ENCODE data around the gene PHF21B. TPM values are rescaled to one million over a fixed set of nuclear protein-coding genes. Genes with fewer than 3 reads are reported as not detected.

Gene PHF21B
- total RNA-seq, 2 donors from 2014 or later, result 0.07 TPM; not detected in 1

DNA sequence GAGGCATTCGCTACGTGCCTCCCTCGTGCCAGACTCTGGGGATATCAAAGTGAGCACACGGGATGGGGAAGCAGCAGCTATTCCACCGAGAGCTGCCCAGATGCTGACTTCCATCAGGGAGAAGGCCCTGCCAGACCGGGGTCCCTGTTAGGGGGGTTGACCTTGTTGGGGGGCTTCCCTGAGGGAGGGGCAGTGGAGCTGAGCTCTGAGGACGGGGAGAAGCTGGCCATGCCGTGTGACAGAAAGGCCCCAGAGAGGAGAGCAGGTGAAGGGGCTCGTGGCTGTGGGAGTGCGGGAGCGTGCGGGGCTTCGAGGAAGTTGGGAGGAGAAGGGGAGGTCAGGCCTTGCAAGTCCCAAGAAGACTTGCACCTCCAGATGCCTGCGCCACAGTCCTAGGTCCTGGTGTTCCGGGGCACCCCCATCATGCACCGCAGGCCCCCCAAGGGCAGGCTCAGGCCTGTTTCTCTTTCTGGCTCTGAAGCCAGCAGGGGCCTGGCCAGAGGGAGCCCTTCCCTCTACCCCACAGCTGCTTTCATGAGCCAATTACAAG lies 163.0 kb downstream of the PHF21B start:
- H3K9me3 Mint-ChIP-seq, result peaks cover 0 to 6% of the 10 kb centered on the region in 2 donors
- DNase-seq (ENCODE audit: low spot score in 2 of 2), result no peak
- H3K36me3 Mint-ChIP-seq, result peaks cover 0 to 9% of the 10 kb centered on the region in 2 donors
- H3K27ac Mint-ChIP-seq, result no peak overlapping the region
- no peak for ATAC-seq

DNA sequence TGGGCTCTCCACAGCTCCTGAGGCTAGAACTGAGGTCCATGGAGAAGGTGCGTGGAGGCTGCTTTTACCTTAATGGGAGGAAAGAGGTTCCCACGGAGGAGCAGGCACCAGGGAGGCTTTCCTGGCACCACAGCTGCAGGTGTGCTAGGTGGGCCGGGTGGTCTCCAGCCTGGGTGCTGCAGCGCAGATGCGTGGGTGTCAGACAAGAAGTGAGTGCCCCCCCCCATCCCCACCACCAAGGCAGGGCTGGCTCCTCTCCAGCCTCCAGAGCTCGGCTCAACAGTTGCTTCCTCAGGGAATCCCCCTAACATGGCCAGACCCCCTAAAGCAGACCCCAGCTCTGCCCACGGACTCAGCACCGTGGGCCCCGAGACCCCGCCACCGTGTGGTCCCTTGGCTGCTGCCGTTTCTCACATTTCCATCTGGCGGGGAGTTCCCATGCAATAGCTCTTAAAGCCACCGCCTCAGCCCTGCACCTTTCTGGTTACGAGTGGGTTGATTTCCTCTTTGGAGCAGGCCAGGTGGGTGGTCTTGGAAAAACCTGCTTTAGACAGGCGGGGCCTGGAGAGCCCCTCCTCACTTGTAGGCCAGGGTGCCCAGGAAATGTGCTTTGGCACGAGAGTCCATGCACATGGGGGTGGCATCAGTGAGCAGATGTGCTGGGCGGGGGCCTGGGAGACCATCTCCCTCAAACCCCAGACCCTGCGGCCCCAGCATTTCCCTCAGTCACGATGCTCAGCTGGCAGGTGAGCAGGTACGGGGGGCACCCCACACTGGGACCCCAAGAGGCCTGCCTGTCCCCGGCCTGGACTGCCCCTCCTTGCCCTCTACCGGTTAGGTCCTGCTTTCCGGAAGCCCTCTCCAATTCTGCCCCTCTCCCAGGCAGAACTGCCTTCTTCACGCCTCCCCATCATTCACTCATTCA lies 163.7 kb downstream of the PHF21B start:
- no peak overlapping the region for H3K27ac Mint-ChIP-seq
- peaks cover 0 to 6% of the 10 kb centered on the region in 2 donors for H3K9me3 Mint-ChIP-seq
- H3K36me3 Mint-ChIP-seq, result peaks cover 0 to 9% of the 10 kb centered on the region in 2 donors
- no peak for DNase-seq (ENCODE audit: low spot score in 2 of 2)
- no peak for ATAC-seq

DNA sequence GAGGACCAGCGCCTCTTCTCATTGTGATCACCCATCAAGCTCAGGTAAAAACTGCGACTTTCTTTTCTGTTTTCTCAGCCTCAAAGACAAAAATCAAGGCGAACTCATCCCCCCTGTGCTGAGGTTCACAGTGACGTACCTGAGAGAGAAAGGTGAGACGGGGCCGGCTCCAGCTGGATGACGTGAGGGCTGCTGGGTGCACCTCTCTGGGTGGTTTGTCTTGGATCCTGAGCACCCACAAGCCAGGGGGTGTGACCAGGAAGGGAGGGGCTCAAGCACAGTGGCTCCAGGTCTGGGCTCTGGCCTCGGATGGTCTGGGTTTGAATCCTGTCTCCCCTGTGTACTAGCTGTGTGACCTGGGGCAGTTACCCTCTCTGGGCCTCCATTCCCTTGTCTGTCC lies 164.6 kb downstream of the PHF21B start:
- Mint-ChIP-seq H3K27ac (no peak overlapping the region), H3K9me3 (peaks cover 0 to 6% of the 10 kb centered on the region in 2 donors), H3K36me3 (peaks cover 0 to 9% of the 10 kb centered on the region in 2 donors)
- DNase-seq (ENCODE audit: low spot score in 2 of 2), result no peak
- no peak for ATAC-seq

DNA sequence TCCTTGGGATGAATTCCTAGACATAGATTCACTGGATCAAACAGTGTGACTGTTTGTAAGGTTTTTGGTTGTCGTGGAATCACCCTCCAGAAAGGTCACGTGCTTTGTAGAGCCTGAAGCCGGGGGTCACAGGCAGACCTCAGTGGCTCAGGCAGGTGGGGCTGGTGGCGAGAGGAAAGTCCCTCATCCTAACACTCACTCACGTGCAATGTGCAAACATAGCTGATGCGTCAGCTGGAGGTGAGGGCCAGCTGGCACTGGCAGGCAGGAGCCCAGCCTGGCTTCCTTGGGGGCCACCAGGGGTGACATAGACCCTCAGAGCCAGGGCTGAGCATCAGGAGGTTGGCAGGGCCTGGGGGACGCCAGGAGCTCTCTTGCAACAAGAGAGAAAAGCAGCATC lies 167.4 kb downstream of the PHF21B start:
- DNase-seq (ENCODE audit: low spot score in 2 of 2) (no peak), ATAC-seq (no peak)
- H3K36me3 Mint-ChIP-seq, result peaks cover 0 to 9% of the 10 kb centered on the region in 2 donors
- H3K27ac Mint-ChIP-seq, result no peak overlapping the region
- peaks cover 0 to 6% of the 10 kb centered on the region in 2 donors for H3K9me3 Mint-ChIP-seq

DNA sequence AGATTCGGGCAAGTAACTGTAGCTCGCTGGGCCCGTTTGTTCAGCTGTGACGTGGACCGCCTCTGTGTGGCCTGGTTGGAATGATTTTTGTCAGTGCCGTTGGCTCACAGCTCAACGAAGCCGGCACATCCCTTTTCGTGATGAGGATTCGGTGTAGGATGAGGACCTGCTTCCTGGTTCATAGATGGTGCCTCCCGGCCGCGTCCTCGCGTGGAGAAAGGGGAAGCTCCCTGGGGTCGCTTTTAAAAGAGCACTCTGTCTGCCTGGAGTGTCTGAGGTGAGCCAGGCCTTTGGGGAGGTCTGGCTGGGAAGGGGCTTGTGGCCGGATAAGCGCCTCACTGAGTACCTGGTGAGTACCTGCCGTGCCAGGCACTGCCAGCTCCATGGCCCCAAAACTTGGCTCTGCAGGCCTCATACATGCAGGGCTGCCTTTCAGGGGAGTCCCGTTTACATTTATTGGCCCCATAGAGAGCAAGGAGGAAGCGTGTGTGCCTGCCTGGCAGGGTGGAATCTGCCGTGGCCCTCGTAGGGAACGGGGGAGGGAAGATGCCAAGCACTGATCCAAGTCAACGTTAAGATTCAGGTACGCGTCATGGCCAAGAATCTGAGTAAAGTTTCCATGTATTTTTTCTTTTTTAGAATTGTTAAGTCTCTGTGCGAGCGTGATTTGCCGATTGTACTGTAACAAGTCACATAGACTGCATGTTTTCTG lies 169.0 kb downstream of the PHF21B start:
- Mint-ChIP-seq H3K27ac (no peak overlapping the region), H3K9me3 (peaks cover 0 to 11% of the 10 kb centered on the region in 2 donors), H3K36me3 (peaks cover 0 to 15% of the 10 kb centered on the region in 2 donors)
- DNase-seq (ENCODE audit: low spot score in 2 of 2), result no peak
- ATAC-seq, result no peak

DNA sequence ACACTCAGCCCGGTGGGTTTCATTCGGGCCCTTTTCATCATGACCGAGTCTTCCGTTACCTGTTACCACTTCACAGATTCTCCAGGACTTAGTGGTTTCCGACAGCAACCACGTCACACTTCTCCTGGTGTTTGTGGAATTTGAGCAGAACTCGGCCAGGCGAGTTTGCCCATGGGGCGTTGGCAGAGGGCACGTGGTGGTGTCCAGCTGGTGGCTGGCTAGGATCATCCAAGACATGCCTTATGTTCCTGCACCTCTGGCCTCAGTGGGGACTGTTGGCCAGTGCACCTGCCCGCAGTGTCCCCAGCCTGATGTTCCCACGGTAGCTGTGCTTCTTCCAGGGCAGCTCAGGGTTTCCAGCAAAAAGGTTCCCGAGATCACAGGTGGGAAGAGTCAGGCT lies 170.1 kb downstream of the PHF21B start:
- ATAC-seq (no peak), DNase-seq (ENCODE audit: low spot score in 2 of 2) (no peak)

DNA sequence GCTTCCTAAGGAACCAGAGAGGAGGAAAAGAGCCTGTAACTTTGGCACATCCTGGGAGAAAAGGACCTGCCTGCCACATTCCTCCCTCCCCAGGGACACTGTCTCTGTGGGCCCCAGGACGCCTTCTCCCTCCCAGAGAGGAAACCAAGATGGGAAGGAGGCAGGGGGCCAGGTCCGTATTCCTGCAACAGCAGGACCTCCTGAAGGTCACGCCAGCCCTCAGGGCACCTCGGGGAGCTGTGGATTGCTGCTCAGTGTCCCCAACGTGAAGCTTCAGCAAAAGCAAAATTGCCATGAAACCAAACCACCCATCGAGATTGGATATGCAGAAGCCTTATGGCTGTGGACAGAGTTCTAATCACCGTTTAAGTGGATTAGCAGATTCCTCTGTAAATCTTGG lies 170.7 kb downstream of the PHF21B start:
- peaks cover 5 to 7% of the 10 kb centered on the region in 2 donors for H3K9me3 Mint-ChIP-seq
- peaks cover 0 to 7% of the 10 kb centered on the region in 2 donors for H3K36me3 Mint-ChIP-seq

More for the DNA sequence above, 170.1 kb downstream of the PHF21B start:
- no peak overlapping the region for H3K27ac Mint-ChIP-seq
- peaks cover 3 to 6% of the 10 kb centered on the region in 2 donors for H3K9me3 Mint-ChIP-seq
- H3K36me3 Mint-ChIP-seq, result peaks cover 0 to 9% of the 10 kb centered on the region in 2 donors

DNA sequence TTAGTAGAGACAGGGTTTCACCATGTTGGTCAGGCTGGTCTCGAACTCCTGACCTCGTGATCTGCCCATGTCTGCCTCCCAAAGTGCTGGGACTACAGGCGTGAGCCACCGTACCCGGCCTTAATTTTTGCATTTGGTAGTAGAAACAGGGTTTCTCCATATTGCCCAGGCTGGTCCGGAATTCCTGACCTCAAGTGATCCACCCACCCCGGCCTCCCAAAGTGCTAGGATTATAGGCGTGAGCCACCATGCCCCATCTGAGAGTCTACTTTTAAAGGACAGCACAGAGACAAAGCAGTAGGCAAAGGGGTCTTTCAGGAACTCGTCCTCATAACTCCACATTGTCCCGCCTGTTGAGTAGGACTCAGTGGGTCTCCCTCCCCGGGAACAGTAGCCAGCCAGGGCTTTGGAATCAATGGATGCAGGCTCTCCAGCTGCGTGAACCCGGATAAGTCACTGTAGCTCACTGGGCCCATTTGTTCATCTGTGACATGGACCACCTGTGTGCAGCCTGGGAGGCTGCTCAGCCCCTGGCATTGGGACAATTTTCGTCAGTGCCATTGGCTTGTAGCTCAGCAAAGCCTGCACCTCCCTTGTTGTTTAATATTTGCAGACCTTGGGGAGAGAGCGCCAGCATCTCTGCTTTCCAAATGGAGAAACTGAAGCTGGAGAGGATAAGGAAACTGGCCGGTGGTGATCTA lies 171.3 kb downstream of the PHF21B start:
- Mint-ChIP-seq H3K9me3 (peaks cover 5 to 7% of the 10 kb centered on the region in 2 donors), H3K27ac (no peak overlapping the region), H3K36me3 (peaks cover 0 to 7% of the 10 kb centered on the region in 2 donors)
- ATAC-seq (no peak), DNase-seq (ENCODE audit: low spot score in 2 of 2) (no peak)

More for the DNA sequence above, 170.7 kb downstream of the PHF21B start:
- no peak overlapping the region for H3K27ac Mint-ChIP-seq
- DNase-seq (ENCODE audit: low spot score in 2 of 2) (no peak), ATAC-seq (no peak)

- ATAC-seq, result no peak
- Mint-ChIP-seq H3K36me3 (peaks cover 0 to 7% of the 10 kb centered on the region in 2 donors), H3K27ac (no peak overlapping the region), H3K9me3 (peaks cover 5 to 10% of the 10 kb centered on the region in 2 donors)
- DNase-seq (ENCODE audit: low spot score in 2 of 2), result no peak
Measured at GRCh38 chr22:44837481-44837880, 172.3 kb downstream of the PHF21B start.

- no peak overlapping the region for H3K27ac Mint-ChIP-seq
- DNase-seq (ENCODE audit: low spot score in 2 of 2) (no peak), ATAC-seq (no peak)
- H3K36me3 Mint-ChIP-seq, result peaks cover 0 to 7% of the 10 kb centered on the region in 2 donors
- peaks cover 5 to 10% of the 10 kb centered on the region in 2 donors for H3K9me3 Mint-ChIP-seq
Measured at GRCh38 chr22:44834065-44834464, 175.7 kb downstream of the PHF21B start.

DNA sequence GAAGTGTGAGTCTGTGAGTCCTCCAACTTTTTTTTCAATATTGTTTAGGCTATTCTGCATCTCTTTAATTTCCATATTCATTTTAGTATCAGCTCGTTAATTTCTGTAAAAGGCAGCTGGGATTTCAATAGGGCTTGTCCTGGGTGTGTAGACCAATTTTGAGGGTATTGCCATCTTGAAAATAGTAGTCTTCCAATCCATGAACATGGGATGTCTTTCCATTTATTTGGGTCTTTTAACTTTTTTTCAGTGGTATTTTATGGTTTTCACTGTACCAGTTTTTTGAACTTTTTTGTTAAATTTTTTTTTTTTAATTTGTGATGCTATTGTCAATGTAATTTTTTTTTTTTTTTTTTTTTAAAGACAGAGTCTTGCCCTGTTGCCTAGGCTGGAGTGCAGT lies 177.9 kb downstream of the PHF21B start:
- no peak overlapping the region for H3K27ac Mint-ChIP-seq
- H3K36me3 Mint-ChIP-seq, result peaks cover 0 to 7% of the 10 kb centered on the region in 2 donors
- ATAC-seq (no peak), DNase-seq (ENCODE audit: low spot score in 2 of 2) (no peak)
- peaks cover 5 to 10% of the 10 kb centered on the region in 2 donors for H3K9me3 Mint-ChIP-seq

Other genes starting within 250 kb of the PHF21B start
- gene NUP50, start 153.9 kb upstream of the PHF21B start, total RNA-seq, result 100 to 1,000 TPM; 152 to 159 TPM
- gene KIAA0930, start 230.9 kb upstream of the PHF21B start, total RNA-seq, result 10 to 100 TPM; 12.5 to 16.5 TPM